Activated CD4-positive, alpha-beta T cell treated with anti-CD3 and anti-CD28 coated beads, Interleukin-2, Interleukin-6, amounts not matched to agents 100 ng/mL and 50 ng/mL, durations not matched to agents 16 hours and 8 hours (primary cell): ENCODE results near the gene CTSG.
"Not testable (repeated sequence)": the region's sequence is repeated elsewhere in the genome, so short reads cannot be mapped to it uniquely, and the experiment has no call there.

Experiments
- DNase-seq: peaks from one replicate; pipeline ENCODE4 v3.0.0-alpha.2; 2020

Gene CTSG

DNA sequence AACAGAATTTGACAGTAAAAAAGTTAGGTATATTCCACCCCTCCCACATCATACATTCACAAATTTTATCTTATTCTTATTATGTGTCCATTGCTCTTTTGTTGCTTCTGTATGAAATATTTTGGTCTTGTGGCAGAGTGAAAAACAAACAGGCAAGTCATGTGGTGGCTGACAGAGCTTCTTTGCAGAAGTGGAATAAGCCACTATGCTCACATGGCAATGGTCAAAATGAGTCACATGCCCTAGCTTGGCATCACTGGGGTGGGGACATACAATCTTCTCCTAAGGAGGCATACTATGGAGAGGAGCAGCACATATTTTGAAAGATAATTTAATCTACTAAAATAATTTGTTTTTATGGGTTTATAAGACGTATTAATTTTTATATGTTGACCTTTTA is 40.3 kb downstream of the CTSG start:
- peak; percentile 29 for DNase-seq

DNA sequence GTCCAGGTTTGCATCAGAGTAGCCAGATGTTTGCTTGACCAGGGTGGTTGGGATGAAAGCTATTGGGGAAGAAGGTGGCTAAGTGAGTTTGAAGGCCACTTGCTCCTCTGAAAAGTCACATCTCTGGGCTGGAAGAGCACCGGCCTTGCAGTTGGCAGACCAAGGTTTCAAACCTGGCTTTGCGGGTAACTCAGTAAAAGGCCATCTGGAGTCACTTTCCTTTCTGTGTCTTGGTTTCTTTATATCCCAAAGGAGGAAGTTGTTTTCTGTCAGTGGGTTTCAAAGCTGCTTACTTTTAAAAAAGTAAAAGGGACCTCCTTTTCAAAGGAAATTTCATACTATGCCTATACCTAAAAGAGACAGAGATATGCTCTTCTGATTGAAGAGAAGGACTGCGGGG is 41.8 kb downstream of the CTSG start:
- no peak for DNase-seq

DNA sequence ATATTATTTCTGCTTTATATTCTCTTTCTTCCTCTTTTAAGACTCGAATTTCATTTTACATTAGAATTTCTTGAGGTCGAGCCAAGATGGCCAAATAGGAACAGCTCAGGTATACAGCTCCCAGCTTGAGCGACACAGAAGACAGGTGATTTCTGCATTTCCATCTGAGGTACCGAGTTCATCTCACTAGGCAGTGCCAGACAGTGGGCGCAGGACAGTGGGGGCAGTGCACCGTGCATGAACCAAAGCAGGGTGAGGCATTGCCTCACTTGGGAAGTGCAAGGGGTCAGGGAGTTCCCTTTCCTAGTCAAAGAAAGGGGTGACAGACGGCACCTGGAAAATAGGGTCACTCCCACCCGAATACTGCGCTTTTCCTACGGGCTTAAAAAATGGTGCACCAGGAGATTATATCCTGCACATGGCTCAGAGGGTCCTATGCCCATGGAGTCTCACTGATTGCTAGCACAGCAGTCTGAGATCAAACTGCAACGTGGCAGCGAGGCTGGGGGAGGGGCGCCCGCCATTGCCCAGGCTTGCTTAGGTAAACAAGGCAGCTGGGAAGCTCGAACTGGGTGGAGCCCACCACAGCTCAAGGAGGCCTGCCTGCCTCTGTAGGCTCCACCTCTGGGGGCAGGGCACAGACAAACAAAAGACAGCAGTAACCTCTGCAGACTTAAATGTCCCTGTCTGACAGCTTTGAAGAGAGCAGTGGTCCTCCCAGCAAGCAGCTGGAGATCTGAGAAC is 50.0 kb downstream of the CTSG start:
- DNase-seq = not testable (repeated sequence)
